ENCODE results near the gene FAM216B. TPM values are rescaled to one million over a fixed set of nuclear protein-coding genes. Genes with fewer than 3 reads are reported as not detected.

FAM216B gene
- under 1 TPM in 1 of 3 donors, not detected in 2; 0.22 TPM for polyA plus RNA-seq

- WGBS, 3 donors, result 69 to 92% (median 71%) methylated on average over 3 of the region's 3 CpGs
- H3K27ac ChIP-seq (ENCODE audit: low read depth, low read length), result no peak within 1 kb of the TSS
These were observed at the start of gene FAM216B for GRCh38 chr13:42781352-42781751. Gene FAM216B, plus strand, starts transcription at chr13:42781584. Its CDS starts 2,484 bp downstream, at chr13:42784068.

GRCh38 chr13:42732073-42732472 lies 49.3 kb upstream of the FAM216B start:
- H3K27ac ChIP-seq (ENCODE audit: low read depth, low read length), result no peak overlapping the region

- H3K27ac ChIP-seq (ENCODE audit: low read depth, low read length), result no peak overlapping the region
- 93 to 100% (median 97%) methylated on average over 2 of the region's 2 CpGs for WGBS, 3 donors
These were observed 48.3 kb upstream of the FAM216B start for GRCh38 chr13:42733046-42733445.

DNA sequence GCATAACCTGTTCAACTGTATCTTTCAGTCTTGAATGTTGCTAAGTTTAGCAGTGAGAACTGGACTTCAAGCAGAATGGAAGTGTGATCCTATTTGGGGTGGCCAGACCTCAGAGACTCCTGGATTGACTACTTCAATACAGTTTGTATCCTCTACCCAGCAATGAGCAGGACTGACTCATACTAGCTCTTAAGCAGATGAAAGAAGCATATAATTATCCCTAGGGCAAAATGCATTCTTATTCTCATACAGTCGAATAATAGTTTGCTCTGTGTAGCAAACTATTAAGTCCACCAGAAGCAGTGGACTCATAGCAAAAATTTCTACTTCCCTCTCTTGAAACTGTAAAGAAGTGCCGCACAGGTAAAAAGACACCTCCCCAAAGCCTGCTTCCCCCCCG lies 46.4 kb upstream of the FAM216B start:
- WGBS, 3 donors, result 88 to 95% (median 90%) methylated on average over 3 of the region's 3 CpGs

GRCh38 chr13:42740753-42741152 lies 40.6 kb upstream of the FAM216B start:
- no peak overlapping the region for H3K27ac ChIP-seq (ENCODE audit: low read depth, low read length)
- WGBS, 3 donors, result 18 to 43% (median 22%) methylated on average over 1 of the region's 1 CpG

More for the DNA sequence above, 46.4 kb upstream of the FAM216B start:
- H3K27ac ChIP-seq (ENCODE audit: low read depth, low read length), result no peak overlapping the region

DNA sequence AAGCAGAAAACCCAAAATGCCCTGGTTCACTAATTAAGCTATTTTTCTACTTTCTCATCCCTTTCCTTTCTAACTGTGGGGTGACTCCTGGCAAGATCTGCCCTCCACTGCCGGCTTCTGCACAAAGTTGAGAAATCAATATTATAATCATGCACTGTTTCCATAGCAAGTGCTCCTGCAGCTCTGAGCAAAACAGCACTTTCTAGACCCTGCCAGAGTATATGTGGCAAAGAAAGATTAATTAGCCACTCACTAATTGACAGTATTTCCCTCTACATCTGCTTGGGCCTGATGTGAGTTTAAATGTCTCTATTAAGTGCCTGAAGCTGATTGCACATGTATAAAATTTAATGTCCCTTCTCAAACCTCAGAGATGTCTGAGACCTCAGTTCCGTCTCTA lies 39.5 kb upstream of the FAM216B start:
- 56 to 95% (median 88%) methylated on average over 2 of the region's 2 CpGs for WGBS, 3 donors
- H3K27ac ChIP-seq (ENCODE audit: low read depth, low read length), result no peak overlapping the region

- H3K27ac ChIP-seq (ENCODE audit: low read depth, low read length), result no peak overlapping the region
- 90 to 97% (median 91%) methylated on average over 5 to 6 of the region's 6 CpGs for WGBS, 3 donors
These were observed 35.7 kb upstream of the FAM216B start for GRCh38 chr13:42745655-42746054.

DNA sequence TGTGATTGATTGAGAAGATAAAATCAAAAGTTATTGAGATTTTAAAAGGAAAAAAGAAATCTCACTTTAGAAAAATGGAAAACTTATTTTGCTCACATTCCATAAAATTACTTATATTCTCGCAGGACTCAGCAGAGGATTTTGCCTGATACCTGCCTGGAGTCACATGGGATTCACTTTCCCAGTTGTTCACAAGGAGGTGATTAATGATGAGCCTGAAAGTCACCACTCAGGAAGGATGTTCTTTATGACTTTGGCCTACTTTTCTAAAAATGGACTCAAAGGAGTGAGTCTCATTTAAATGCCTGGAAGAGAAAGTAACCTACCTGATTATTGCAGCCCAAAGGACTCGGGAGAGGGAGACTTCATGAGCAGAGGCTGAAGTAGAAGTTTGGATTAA lies 34.5 kb upstream of the FAM216B start:
- no peak overlapping the region for H3K27ac ChIP-seq (ENCODE audit: low read depth, low read length)
- 73 to 84% (median 82%) methylated on average over 2 of the region's 2 CpGs for WGBS, 3 donors

- H3K27ac ChIP-seq (ENCODE audit: low read depth, low read length), result no peak overlapping the region
- WGBS, 3 donors, result 75 to 80% (median 79%) methylated on average over 4 of the region's 4 CpGs
These were observed 33.9 kb upstream of the FAM216B start for GRCh38 chr13:42747399-42747873.

DNA sequence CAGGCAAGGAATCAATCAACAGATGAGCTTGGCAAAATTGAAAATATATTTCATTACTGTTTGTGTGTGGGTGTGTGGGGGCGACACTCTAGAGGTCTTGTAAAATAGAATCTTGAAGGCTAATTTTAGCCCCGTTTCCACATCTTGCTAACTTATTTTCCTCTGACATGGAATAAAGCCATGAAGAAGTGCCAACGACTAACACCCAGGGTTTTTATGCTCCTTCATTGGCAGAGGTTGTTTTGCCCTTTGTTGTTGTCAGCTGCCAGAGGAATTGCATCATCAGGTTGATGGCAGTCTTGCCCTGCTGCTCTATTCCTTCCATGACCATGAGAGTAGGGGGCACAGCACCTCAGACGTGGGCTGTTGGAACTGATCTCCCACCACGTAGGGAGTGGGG lies 30.6 kb upstream of the FAM216B start:
- WGBS, 3 donors, result 43 to 64% (median 47%) methylated on average over 5 of the region's 5 CpGs

GRCh38 chr13:42751693-42752092 lies 29.7 kb upstream of the FAM216B start:
- WGBS, 3 donors, result 92 to 94% (median 93%) methylated on average over 3 of the region's 3 CpGs
- H3K27ac ChIP-seq (ENCODE audit: low read depth, low read length), result no peak overlapping the region

More for the DNA sequence above, 30.6 kb upstream of the FAM216B start:
- no peak overlapping the region for H3K27ac ChIP-seq (ENCODE audit: low read depth, low read length)

DNA sequence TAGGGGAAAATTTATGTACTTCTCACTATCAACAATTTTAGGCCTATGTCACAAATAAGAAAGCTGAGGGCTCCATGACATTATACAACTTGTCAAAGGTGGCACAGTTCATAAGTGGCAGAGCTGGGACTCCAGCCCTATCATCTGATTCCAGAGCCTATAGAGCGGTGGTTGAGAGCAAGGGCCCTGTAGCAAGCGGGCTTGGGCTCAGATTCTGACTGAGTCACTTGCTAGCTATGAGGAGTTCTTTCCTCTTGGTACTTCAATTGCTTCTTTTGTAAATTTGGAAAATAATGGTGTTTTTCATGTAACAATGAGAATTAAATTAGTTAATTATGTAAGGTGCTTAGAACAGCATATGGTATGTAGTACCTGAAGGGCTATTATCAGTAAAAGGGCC lies 28.7 kb upstream of the FAM216B start:
- 95 to 100% (median 96%) methylated on average over 2 of the region's 2 CpGs for WGBS, 3 donors
- no peak overlapping the region for H3K27ac ChIP-seq (ENCODE audit: low read depth, low read length)

GRCh38 chr13:42753697-42754096 lies 27.7 kb upstream of the FAM216B start:
- WGBS, 3 donors, result 59 to 87% (median 69%) methylated on average over 5 of the region's 5 CpGs
- no peak overlapping the region for H3K27ac ChIP-seq (ENCODE audit: low read depth, low read length)

DNA sequence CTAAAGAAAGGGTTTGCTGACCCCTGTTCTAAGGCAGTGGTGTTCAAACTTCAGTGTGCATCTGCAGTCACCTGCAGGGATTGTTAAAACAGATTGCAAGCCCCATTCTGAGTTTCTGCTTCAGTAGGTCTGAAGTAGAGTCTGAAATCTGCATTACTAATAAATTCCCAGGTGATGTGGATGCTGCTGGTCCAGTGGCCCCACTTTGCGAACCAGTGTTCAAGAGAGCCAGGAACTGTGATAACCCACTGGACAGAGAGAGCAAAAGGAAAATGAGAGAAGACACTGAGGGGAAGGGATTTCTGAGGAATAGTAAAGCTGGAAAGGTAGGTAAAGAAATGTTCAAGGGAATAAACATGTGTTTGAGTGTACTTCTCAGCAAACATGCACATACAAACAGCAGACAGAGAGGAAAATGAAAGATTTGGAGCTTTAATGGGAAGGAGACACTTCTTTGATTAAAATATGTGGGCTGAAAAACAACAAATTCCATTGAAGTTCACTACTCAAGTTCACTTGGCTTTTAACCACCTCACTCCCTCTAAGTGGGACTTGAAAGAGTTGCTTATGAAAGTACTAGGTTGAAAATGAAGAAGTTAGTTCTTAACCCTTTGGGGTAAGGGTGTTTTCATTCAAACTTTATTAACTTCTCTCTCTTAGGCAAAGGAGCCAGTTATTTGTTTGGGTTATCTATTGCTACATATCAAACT lies 26.4 kb upstream of the FAM216B start:
- 84 to 92% (median 89%) methylated on average over 1 of the region's 1 CpG for WGBS, 3 donors
- no peak overlapping the region for H3K27ac ChIP-seq (ENCODE audit: low read depth, low read length)

DNA sequence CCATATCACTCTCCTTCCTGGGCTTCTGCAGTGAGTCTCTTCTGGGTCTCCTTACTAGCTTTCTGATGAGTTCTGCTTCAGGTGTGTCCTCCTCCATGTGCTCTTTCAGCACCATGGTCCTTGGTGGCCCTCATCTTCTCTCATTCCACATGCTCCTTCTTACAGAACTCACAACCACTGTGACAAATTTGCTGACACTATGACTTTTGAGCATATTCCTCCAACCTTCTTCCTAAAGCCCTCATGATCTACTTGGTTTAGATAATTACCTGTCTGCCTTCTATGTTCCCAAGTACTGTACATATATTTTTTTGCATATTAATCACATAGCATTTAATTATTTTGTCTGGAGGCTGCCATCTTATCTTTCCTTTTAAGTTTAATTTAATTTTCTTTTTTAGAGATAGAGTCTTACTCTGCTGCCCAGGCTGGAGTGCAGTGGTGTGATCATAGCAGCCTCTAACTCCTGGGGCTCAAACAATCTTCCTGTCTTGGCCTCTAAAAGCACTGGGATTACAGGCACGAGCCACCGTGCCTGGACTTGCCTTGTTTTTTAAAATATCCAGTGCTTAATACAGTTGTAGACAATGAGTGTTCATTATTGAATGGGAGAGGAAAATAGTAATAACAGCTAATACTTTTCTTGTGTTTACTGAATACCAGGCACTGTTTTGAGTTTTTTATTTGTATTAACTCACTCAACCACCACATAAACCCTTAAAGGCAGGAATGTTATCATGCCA lies 23.5 kb upstream of the FAM216B start:
- H3K27ac ChIP-seq (ENCODE audit: low read depth, low read length), result no peak overlapping the region
- 86 to 98% (median 95%) methylated on average over 2 of the region's 2 CpGs for WGBS, 3 donors

- 31 to 84% (median 84%) methylated on average over 3 of the region's 3 CpGs for WGBS, 3 donors
- H3K27ac ChIP-seq (ENCODE audit: low read depth, low read length), result no peak overlapping the region
These were observed 22.9 kb upstream of the FAM216B start for GRCh38 chr13:42758515-42758914.

DNA sequence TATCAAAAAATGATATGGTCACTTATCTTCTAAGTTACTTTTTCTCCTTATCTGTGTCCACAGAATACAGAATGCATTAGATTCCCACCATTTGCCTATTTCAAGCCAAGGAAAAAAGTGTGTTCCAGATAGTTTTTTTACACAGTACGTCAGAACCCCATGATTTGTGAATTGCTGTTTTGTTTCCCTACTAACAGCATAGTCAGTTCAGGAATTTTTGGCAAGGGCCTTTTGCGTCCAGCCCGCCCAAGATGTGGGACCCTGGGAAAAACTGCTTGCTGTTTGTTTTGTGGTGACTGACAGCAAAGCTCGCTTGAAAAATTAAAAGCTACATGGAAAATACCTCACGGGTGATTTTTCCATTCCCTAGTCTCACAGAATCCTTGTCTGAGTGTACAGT lies 20.4 kb upstream of the FAM216B start:
- H3K27ac ChIP-seq (ENCODE audit: low read depth, low read length), result no peak overlapping the region
- 9 to 57% (median 52%) methylated on average over 5 of the region's 5 CpGs for WGBS, 3 donors

DNA sequence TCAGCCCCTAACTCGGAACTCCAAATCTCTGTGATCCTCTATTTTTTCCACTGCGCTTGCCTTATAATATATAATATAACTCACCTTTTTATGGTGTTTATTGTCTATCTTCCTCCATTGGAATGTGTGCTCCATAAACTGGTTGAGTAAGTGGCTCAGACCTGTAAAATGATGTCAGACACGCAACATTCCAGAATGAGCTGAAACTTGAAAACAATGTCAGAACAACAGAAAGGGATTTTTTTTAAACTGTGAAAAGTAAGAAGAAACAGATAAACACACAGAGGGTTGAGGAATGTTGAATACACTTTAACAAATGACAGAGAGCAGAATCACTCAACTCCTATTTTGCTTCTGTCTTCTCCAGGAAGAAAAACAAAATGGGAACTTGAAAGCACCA lies 19.1 kb upstream of the FAM216B start:
- WGBS, 3 donors, result 93 to 96% (median 95%) methylated on average over 3 of the region's 3 CpGs
- H3K27ac ChIP-seq (ENCODE audit: low read depth, low read length), result no peak overlapping the region

DNA sequence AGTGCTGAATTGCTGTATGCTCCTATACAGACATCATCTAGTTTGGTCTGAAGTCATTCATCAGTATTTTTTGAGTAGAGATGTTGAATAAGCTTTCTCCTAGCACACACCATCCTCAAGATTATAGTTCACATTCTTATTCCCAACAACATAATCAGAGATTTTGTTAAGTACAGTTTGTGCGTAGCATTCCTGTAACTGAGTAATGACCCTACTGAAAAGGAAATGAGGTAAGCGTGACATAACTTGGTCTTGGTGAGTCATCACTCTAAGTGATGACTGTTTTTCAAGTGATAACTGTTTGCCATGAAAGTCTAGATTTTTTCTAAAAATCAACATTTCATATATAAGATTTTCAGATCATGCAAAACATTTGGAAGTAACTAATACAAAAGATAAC lies 18.5 kb upstream of the FAM216B start:
- no peak overlapping the region for H3K27ac ChIP-seq (ENCODE audit: low read depth, low read length)
- WGBS, 3 donors, result 83 to 90% (median 83%) methylated on average over 2 of the region's 2 CpGs

DNA sequence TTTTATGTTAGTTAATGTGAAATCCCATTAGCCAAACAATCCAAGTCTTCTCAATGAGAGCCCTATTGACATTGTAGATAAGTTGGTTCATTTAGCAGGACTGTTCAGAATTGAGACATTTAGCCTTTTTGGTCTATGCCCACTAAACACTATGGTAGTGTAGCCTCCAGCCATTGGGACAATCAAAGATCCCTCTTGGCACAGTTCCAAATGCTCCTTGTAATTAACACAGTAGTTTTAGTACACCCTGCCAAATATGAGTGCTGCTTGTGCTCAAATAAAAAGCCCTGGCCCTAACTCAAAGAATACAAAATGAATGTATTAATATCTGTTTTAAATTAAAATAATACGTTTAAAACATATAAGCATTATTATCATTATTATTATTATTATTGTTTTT lies 15.4 kb upstream of the FAM216B start:
- H3K27ac ChIP-seq (ENCODE audit: low read depth, low read length), result no peak overlapping the region
- 60 to 86% (median 72%) methylated on average over 1 of the region's 1 CpG for WGBS, 3 donors
